NCI-H1436 (cell line): ENCODE measurements around the gene MIOS.
"Not testable (repeated sequence)": the region's sequence is repeated elsewhere in the genome, so short reads cannot be mapped to it uniquely, and the experiment has no call there.

Experiments used
- DNase-seq: peaks from one replicate; lab custom pipeline; 2025; lab: John Stamatoyannopoulos, UW

The MIOS gene

DNA sequence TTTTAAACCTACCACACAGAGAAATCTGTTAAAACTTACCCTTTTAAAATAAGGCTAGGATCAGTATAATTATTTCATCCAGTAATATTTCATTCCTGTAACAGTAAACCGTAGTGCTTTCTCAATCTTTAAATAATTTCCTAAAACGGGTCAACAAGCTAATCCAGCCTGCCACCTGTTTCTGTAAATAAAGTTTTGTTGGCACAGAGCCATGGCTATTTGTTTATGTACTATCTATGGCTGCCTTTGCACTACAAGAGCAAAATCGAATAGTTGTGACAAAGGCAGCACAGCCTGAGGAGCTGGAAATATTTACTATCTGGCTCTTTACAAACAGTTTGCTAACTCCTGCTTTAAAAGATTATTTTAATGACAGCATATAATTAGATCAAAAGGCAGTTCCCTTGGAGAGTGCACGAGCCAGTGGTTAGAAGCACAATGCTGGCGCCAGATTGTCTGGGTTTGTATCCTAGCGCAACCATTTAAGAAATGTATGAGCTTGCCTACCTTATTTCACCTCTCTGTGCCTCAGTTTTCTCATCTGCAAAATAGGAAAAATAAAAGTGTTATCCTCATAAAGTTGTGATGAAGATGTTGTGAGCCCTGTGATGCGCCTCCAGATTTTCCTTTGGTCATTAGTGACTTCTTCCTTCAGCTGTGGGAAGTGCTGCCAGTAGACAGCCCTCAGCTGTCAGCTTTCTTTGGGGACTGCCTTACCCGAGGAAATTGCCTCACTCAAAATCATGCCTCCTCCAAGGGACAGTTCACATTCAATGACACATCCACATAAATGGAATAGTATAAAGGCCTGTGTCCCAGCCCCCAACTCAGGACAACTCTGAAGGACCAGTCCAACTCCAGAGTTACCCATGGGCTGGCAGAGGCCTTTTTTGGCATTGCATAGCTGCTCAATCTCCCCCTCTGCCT is 11.8 kb upstream of the MIOS start:
- DNase-seq: peak; percentile 84

DNA sequence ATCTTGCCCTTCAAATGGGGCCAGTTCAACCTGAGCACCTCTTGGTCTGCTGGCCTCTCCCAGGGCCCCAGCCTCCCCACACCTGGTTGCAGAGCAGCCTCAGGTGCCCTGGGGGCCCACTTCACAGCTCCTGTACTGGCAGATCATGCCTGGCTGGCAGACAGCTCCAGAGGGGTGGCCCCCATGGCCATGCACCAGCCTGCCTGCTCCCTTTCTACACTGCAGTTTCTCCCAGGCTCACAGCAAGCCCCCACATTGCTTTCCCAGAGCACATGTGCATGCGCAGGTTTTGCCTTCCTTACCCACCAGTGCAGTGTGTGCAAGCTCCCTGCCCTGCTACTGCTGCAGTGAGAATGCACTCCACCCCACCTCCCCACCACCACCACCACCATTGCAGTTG is 9.8 kb upstream of the MIOS start:
- DNase-seq: no peak

DNA sequence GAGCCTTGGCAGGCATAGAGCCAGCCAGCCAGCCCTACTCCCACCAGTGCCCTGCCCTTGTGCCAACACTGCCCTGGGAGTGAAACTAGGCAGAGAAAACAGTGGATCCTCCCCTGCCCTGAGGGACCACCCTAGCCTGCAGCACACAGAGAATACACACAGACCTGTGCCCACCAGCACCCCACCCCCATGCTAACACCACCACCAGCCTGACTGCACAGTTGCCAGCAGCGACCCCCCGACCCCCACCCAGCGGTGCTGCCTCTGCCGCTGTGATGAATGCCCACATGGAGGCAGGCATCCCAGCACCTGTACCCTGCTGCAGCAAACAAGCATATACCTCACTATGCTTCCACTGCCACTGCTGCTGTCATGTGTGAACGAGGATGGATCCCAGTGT is 9.4 kb upstream of the MIOS start:
- DNase-seq: no peak

DNA sequence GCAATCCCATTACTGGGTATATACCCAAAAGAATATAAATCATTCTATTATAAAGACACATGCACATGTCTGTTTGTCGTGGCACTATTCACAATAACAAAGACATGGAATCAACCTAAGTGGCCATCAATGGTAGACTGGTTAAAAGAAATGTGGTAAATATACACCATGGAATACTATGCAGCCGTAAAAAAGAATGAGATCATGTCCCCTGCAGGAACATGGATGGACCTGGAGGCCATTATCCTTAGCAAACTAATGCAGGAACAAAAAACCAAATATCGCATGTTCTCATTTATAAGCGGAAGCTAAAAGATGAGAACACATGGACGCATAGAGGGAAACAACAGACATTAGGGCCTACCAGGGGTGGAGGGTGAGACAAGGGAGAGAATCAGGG is 5.1 kb upstream of the MIOS start:
- DNase-seq: not testable (repeated sequence)

DNA sequence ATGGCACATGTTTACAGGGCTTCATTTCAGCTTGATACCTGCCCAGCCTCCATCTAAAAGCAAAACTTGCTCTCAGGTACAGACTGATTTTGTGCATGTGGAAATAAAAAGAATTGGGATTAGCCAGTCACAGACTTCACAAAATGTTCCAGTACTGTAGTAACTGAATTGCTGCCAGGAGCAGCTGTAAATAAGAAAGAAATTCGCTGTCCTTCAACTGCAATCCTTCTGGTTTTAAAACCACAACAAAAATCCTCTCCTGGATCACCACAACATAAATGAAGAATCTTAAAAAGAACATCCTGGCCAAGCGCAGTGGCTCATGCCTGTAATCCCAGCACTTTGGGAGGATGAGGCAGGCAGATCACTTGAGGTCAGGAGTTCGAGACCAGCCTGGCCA is 3.9 kb upstream of the MIOS start:
- no peak for DNase-seq

DNA sequence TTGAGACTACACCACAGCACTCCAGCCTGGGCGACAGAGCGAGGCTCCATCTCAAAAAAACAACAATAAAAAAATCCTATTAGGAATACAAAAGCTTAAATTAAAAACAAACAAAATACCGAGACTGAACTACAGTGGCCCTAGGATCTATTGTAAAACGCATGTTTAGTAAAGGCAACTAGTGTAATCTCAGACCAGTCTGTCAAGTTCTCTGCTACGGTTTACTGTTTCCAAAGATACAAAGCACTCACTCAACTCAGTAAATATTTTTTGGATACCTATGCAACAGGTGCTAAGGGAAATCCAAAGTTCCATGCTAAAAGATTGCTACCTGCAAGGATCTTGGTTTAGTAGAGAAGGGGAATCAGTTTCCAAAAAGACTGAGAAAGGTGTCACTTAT is 3.4 kb upstream of the MIOS start:
- no peak for DNase-seq

DNA sequence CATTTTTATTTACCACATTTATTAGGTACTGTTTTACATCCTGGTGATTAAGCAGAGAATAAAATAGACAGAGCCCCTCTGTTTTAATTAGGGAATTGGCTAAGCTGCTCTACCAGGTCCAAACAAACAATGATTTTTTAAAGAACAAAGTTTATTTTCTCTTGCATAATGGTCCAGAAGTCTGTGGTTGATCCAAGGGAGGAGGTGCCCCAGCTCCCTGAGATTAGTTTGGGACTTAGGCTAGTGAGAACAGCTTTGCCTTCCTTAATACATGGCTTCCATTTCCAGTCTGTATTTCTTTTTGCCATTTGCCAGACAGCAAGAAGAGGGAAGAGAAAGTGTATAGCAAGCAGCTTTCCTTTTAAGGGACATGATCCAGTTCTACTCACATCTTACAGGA is 2.9 kb upstream of the MIOS start:
- no peak for DNase-seq

DNA sequence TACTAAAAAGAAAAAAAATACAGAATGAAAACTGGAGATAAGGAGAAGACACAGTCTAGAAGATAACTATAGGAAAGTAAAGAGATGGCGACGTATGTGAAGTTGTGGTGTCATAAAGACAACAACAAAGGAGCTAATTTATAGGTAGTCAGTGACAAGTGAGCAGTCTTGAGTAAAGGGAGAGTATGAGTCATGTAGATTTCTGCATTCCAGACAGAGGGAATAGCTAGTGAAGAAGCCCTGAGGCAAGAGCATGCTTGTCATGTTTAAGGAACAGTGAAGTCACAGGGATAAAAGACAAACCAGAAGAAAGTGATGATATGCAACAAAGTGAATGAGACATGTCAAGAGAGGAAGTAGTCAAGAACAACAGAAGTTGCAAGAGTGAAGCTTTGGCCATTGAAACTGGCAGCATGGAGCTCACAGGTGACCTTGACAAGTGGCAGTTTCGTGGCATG is 2.3 kb upstream of the MIOS start:
- no peak for DNase-seq

DNA sequence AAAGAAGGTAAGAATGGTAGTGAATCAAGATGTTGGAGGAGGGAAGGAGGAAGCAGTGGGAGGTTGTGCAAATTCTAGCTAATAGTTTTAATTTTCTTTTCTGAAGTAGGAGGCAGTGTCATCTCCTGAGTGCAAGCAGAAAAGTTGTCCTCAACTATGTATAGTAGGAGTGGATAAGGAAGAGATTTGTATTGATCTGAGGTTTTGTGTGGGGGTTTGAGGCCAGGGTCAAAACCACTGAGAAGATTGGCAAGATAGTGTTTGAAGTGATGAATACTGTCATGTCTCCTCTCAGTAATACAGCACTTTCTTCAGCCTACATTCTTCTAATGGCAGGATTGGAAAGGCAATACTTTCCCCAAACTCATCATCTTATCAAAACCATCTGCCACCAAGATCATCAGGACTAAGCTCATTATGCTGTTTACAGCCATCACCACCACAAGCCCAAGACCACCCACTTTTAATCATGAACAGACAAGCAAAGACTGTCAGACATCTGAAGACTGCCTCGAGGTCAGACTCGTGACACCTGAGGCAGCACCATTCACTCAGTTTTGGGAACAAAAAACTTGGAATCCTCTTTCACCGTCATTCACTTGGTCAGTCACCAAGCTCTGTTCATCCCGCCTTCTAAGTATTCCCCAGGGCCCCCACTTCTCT is 1.5 kb upstream of the MIOS start:
- DNase-seq: no peak

DNA sequence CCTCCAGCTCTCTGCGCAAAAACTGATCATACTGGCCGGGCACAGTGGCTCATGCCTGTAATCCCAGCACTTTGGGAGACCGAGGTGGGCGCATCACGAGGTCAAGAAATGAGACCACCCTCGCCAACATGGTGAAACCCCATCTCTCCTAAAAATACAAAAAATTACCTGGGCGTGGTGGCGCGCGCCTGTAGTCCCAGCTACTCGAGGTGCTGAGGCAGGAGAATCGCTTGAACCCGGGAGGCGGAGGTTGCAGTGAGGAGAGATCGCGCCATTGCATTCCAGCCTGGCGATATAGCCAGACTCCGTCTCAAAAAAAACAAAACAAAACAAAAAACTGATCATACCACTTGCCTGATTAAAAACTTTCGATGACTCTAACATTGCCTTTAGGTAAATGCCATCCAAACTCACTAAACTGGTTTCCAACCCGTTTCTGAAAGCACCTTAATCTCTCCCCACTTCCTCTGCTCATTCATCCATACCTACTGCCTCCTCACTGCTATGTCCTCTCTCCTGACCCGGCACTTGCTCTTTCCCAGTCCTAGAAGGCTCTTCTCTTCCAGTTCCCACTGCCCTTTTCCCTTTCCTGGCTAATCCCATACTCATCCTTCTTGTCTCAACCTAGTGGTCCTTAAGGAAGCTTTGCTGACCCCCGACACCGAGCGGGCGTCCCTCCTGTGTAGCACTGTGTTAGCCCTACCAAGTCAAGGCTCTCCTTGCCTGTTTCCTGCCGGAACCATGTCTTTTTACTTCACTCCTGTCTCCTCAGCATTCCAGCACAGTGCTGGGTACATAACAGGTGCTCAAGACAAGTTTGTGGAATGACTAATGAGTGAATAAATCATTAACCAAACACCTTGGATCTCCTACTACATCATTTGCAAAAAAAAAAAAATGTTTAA is 686 bp upstream of the MIOS start:
- no peak for DNase-seq

DNA sequence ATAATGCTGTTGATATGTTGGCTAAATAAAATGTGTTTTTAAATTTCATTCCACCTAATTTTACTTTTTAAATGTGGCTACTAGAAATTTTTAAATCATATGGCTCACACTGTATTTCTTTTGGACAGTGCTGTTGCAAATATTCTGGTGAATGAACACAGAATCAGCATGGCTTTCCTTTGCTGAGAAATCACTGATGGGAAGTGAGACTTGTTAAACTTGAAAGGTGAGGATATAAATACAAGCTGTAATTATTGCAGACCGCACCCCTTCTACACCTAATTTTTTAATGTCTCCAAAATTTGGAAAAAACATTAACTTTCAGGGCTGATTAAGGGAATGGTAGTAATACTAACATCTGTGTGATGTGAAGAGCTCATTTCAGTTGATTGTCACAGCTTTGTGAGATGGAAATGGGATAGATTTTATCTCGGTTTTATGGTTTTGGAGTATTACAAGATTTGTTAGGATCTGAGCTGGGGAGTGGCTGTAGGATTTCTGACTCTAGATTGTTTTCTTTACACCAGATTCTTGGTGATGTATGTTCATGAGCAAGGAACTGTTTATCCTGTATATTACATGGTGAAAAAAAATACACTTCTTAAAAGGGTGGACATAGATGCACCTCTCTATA is 1.3 kb downstream of the MIOS start:
- no peak for DNase-seq

DNA sequence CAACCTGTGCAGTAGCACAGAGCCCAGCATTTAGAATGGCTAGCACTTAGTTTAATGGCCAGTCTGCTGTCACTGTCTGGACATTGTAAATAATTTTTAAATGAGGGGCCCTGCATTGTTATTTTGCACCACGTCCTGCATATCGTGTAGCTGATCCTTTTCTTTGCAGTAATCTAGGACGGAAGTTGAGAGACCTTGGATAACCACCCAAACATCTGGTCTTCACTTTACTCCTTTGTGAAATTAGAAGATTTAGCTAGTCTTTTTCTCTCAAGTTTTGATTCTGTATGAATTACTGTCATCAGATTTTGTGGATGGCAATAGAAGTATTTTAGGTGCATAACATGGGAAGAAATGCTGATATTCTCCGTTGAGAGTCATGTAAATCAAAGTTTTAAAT is 1.9 kb downstream of the MIOS start:
- no peak for DNase-seq

DNA sequence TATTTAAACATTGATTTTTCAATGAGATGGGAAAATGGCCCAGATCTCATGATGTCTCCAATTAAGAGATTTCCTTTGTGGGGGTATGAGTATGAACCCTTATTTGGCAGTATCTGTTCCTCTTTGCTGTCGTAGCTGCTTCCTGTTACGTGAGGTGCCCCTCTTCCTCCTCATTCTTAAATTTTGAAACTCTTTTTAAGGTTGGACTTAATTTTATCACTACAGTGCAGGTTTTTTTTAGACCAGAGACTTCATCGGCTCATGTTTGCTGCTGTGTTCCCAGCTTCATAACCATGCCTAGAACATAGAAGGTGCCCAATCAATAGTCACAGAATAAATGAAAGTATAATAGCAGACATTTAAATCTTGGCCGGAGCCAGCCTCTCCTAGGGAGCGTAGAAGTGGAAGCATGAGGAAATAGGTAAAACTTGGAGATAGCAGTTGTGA is 2.4 kb downstream of the MIOS start:
- no peak for DNase-seq

DNA sequence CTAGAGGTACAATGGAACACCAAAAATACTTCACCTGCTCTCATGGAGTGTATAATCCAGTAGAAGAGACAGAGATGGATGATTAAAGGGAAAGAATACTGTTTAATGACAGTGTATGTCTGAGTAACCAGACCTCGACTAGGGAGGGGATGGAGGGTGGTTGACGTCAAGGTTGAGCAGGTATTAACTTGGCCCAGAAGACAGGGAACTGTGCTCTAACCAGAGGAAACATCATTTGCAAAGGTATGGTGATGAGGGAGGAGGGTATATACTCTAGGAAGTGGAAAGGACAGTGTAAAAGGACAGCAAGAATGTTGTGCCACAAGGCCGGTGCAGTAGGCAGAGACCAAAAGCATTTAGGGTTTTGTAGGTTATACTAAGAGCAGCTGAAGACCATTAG is 2.9 kb downstream of the MIOS start:
- DNase-seq: no peak

DNA sequence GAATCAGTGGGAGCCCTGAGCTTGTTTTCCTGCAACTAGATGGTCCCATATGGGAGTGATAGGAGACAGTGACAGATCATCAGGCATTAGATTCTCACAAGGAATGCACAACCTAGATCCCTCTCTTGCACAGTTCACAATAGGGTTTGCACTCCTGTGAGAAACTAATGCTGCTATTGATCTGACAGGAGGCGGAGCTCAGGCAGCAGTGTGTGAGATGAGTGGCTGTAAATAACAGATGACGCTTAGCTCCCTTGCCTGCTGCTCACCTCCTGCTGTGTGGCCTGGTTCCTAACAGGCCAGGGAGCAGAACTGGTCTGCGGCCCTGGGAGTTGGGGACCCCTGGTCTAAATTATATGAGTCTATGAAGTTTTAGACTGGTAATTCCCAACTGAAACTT is 3.9 kb downstream of the MIOS start:
- DNase-seq: no peak

DNA sequence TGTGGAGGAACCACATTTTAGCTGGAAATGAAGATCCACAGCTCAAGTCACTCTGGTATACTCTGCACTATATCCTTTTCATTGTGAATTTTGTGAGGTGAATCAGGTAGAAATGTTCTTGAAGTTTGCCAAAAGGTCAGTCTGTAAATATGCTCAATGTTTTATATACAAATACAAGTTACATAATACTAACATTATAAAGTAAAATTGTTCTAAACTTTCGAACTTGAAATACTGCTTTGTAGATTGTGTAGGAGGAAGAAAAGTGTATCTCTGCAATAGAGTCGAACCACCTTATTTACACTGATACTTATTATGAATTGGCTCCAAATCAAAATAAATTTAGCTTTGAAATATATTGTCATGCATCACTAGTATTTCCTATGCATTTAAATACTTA is 7.0 kb downstream of the MIOS start:
- DNase-seq: no peak

DNA sequence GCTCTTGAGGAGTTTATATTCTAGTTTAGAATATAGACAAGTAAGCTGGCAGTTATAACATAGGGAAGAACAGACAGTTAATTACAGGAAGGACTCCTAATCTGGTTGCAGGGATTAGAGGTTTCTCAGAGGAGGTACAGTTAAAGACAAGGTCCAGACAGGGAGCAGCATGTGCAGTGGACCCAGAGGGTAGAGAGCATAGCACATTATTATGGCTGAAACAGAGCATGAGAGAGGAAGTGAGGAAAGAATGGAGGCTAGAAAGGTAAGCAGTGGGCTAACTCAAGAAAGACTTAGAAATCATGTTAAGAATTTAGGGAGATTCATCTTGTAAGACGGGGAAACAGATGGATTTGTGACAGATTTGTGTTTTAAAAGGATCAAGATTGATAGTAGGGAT is 9.7 kb downstream of the MIOS start:
- no peak for DNase-seq

DNA sequence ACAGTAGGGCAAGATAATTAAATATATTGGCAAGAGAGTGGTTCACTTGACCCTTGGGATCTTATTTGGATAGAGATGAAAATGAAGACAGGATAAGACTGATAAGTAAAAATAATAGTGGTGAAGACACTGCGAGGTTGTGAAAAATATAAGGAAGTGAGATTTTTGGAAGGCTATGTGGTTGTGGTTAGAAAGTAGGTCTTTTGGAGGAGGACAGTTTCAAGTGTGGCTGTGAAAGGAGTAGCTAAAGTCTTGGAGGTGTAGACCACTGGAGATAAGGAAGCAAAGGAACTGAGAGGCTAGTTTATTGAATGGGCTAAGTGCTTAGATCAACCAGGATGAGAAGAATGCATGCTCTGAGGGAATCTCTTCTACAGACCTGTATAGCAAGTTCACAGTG is 11.2 kb downstream of the MIOS start:
- DNase-seq: no peak

DNA sequence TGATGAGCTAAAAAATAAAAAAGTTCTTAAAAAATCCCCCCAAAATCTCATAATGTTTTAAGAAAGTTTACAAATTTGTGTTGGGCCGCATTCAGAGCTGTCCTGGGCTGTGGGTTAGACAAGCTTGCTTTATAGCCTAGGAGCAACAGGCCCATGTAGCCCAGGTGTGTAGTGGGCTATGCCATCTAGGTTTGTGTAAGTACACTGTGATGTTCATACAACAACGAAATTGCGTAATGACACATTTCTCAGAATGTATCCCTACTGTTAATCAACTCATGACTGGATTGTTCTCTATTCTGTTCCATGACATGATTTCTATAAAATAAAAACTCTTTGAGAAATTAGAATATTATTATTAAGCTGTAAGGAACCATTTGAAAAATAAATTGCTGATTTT is 13.0 kb downstream of the MIOS start:
- DNase-seq: no peak

DNA sequence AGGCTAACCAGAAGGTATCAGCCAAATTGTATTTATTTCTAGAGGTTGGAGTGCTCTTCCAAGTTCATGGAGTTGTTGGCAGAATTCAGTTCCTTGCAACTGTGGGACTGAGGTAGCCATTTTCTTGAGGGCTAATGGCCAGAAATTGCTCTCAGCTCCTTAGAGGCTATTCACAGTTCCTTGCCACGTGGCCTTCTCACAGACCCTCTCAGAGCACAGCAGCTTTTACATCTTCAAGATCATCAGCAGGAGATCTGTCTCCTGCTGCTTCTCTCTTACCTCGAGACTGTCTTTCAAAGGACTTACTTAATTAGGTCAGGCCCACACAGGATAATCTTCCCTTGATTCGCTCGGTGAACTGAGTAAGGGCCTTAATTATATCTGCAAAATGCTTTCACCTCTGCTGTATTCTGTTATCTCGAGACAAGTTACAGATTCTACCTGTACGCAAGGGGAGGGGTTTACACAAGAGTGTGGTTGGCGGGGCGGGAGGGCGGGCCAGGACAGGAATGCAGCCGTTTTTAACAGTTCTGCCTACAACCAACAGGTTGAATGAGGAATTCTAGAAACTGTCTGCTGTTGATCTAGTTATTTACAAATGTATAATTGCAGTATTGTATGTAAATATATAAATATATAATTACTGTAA is 15.0 kb downstream of the MIOS start:
- DNase-seq: no peak

DNA sequence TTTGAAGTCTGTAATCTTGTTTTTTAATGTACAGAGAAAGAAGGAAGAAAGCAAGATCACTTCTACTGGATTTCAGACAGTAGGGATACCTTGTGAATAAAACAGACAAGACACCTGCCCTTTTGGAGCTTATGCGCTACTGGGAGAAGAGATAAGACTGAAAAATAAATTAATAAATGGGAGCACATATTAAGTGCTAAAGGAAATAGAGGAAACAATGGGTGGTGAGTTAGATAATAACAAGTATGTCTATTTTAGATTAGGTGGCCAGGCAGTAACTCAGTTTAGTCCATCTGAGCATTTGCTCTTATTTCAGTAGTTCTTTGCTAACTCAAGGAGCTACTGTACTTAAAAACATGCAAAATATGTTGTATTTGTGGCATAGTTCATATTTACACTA is 15.9 kb downstream of the MIOS start:
- no peak for DNase-seq
